Chondrocyte (in vitro differentiated cells): ENCODE data around the gene ZFYVE27. TPM values are rescaled to one million over a fixed set of nuclear protein-coding genes. Genes with fewer than 3 reads are reported as not detected.

ENCODE experiments used
- DNase-seq: peaks from one replicate; pipeline ENCODE4 v3.0.0; 2021; ENCODE audit warnings: mixed read lengths, low spot score
- H3K27ac Mint-ChIP-seq: one replicate; pipeline ENCODE4 v1.8.0; 2021; ENCODE audit warnings: mild to moderate bottlenecking, moderate library complexity, mixed read lengths; ENCODE audit not compliant: unreplicated experiment
- H3K27me3 Mint-ChIP-seq: 2 replicates; pipeline ENCODE4 v1.8.0; 2021; ENCODE audit warnings: low read depth, mixed read lengths
- H3K36me3 Mint-ChIP-seq: 2 replicates; pipeline ENCODE4 v1.8.0; 2021; ENCODE audit warnings: low read depth, mixed read lengths
- H3K4me1 Mint-ChIP-seq: 2 replicates; pipeline ENCODE4 v1.8.0; 2021; ENCODE audit warnings: low read depth, mild to moderate bottlenecking, mixed read lengths
- H3K4me3 Mint-ChIP-seq: one replicate; pipeline ENCODE4 v1.8.0; 2021; ENCODE audit warnings: mild to moderate bottlenecking, moderate library complexity, mixed read lengths; ENCODE audit not compliant: unreplicated experiment
- H3K9me3 Mint-ChIP-seq: 2 replicates; pipeline ENCODE4 v1.8.0; 2021; ENCODE audit warnings: low read depth, mixed read lengths
- total RNA-seq: library from RNA; stranded (reverse); gene quantifications from 3 replicates; pipeline ENCODE4 v1.2.1, GENCODE V29; 2021
- TF ChIP-seq, protein P1 (sequence below): fragments of 200-600 bp; sonication (generic); IDR thresholded peaks from 2 replicates; pipeline ENCODE4 v1.5.0; 2021; ENCODE audit warnings: antibody characterized with exemption, mild to moderate bottlenecking, moderate library complexity

Gene ZFYVE27
- total RNA-seq, 1 donor from 2014 or later: 16.9 TPM

DNA sequence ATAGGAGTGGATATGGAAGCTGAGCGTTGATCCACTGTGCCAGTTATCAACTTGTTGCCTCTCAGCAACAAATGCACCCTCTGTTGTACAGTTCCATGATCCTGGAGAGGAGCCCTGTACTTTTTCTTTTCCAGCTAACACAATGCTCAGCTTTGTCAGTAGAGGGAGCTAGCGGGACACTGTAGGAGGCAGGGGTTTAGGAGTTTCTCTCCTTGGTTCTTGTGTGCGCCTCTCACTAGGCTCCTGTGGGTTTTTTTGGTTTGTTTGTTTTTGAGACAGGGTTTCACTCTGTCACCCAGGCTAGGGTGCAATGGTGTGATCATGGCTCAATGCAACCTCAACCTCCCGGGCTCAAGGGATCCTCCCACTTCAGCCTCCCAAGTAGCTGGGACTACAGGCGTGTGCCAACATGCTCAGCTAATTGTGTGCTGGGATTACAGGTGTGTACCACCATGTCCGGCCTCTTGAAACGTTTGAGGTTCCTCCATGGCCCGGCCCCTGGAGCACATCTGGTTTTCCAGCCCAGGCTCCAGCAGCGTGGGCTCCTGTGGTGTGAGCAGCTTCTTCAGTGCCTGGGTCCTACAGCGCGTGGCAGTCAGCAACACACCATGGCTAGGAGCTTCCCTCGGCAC is 35.4 kb upstream of the ZFYVE27 start:
- Mint-ChIP-seq H3K4me1 (no peaks in the 10 kb centered on the region), H3K9me3 (no peaks in the 10 kb centered on the region), H3K27me3 (no peaks in the 10 kb centered on the region), H3K27ac (no peak overlapping the region), H3K36me3 (no peaks in the 10 kb centered on the region), H3K4me3 (no peak overlapping the region)
- TF ChIP-seq, protein P1, sequence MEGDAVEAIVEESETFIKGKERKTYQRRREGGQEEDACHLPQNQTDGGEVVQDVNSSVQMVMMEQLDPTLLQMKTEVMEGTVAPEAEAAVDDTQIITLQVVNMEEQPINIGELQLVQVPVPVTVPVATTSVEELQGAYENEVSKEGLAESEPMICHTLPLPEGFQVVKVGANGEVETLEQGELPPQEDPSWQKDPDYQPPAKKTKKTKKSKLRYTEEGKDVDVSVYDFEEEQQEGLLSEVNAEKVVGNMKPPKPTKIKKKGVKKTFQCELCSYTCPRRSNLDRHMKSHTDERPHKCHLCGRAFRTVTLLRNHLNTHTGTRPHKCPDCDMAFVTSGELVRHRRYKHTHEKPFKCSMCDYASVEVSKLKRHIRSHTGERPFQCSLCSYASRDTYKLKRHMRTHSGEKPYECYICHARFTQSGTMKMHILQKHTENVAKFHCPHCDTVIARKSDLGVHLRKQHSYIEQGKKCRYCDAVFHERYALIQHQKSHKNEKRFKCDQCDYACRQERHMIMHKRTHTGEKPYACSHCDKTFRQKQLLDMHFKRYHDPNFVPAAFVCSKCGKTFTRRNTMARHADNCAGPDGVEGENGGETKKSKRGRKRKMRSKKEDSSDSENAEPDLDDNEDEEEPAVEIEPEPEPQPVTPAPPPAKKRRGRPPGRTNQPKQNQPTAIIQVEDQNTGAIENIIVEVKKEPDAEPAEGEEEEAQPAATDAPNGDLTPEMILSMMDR: peak; percentile 93
- peak; percentile 40 for DNase-seq

DNA sequence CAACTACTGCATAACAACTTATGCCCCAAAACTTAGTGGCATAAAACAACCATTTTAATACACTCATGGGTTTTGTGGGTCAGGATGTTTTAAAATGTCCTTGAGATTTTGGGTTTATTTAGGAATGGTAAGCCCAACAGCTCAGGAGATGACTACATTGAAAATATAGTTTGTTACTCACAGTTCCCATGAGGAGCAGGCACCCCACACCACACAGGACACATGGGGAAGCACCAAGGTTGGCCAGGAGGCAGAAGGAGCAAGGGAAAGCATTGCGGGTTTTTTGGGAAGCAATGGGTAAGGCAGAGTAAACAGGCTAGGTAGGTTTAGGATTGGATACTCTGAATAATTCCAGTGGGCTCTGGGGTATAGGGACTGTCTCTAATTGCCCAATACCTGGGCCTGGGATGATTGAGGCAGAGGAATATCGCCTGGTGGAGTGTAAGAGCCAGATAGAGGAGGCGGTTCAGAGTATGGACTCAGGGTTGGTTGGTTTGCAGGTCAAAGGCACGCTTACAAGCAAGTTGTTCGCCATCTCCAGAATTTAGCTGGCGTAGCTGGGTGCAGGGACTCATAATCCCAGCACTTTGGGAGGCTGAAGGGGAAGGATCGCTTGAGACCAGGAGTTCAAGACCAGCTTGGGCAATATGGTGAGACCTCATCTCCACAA is 33.4 kb upstream of the ZFYVE27 start:
- no peaks in the 10 kb centered on the region for H3K9me3 Mint-ChIP-seq
- no peaks in the 10 kb centered on the region for H3K36me3 Mint-ChIP-seq
- H3K4me1 Mint-ChIP-seq: peaks cover 7% of the 10 kb centered on the region
- no peak overlapping the region for H3K27ac Mint-ChIP-seq
- H3K4me3 Mint-ChIP-seq: no peak overlapping the region
- TF ChIP-seq, protein P1: no peak
- DNase-seq: peak; percentile 17
- H3K27me3 Mint-ChIP-seq: no peaks in the 10 kb centered on the region

DNA sequence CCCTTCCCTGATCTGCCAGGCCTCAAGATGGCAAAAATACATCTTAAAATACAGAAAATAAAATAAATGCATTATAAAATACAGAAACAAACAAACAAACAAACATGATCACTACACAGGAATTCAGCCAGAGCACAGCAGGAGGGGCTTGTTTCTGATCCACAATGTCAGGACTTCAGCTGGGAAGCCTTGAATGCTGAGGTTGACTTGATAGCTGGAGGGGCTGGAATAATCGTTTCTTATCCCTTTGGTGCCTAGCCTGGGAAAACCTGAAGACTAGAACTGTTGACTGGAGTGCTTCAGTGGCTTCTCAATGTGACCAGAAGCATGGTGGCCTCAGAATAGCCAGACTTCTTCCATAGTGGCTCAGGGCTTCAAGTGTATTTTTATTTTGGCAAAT is 32.6 kb upstream of the ZFYVE27 start:
- Mint-ChIP-seq H3K27me3 (no peaks in the 10 kb centered on the region), H3K27ac (no peak overlapping the region), H3K36me3 (no peaks in the 10 kb centered on the region), H3K4me1 (peaks cover 13% of the 10 kb centered on the region), H3K9me3 (peaks cover 2% of the 10 kb centered on the region), H3K4me3 (no peak overlapping the region)
- DNase-seq: no peak
- TF ChIP-seq, protein P1: no peak

DNA sequence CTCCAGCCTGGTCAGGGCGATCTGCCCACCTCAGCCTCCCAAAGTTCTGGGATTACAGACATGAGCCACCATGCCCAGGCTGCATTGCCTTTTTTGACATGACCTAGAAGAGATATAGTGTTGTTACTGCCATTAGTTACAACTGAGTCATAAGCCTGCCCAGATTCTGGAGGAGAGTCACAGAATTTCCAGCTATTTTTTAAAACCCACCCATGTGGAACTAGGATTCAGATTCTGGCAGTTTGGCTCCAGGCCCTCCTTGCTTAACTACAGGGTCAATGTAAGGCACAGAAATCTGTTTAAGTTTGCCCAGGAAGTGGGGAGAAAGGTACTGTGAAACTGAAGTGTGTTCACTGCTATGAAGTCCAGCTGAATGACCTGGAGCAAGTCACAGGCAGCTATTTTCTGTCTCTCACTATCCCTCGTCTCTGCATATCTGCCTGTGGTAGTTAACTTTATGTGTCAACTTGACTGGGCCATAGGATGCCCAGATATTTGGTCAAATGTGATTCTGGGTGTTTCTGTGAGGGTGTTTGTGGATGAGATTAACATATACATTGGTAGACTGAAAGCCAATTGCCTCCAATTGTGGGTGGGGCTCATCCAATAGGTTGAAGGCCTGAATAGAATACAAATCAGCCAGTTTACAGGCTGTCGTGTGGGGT is 31.8 kb upstream of the ZFYVE27 start:
- TF ChIP-seq, protein P1: no peak
- H3K4me3 Mint-ChIP-seq: no peak overlapping the region
- no peaks in the 10 kb centered on the region for H3K36me3 Mint-ChIP-seq
- no peak for DNase-seq
- H3K27ac Mint-ChIP-seq: no peak overlapping the region
- H3K9me3 Mint-ChIP-seq: peaks cover 2% of the 10 kb centered on the region
- H3K27me3 Mint-ChIP-seq: no peaks in the 10 kb centered on the region
- H3K4me1 Mint-ChIP-seq: peaks cover 21% of the 10 kb centered on the region

DNA sequence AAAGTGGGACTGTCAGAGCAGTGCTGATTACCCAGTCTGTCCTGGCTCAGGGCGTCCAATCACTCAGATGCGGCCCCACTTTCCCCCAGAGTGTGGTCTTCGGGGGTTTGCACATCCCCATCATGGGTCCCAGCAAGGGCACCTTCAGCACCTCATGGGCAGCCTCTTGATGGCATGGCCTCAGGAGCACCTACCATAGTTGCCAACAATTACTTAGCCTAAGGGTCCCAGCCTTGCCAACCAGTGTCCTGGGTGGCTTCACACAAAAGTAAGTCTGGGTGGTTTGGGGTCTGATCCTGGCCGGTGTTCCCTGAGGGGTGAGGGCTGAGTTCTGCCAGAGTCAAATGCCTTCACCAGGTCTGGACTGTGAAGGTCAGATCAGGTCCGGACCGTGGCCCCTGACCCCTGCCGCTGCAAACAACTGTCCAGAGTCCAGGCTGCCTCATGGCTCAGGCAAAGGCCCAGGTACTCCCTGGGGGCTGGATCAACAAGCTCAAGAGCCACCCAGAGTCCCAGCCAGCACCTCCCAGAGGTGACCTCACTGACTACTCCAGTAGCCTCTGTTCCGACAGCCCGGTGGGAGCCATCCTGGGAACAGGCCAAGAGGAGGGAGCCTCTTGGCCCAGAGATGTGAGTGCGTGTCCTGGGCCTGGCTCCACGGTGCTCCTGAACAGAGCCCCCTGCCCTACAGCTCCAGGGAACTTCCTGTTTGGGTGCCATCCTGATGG is 29.6 kb upstream of the ZFYVE27 start:
- Mint-ChIP-seq H3K4me3 (no peak overlapping the region), H3K9me3 (peaks cover 2% of the 10 kb centered on the region), H3K27ac (no peak overlapping the region), H3K27me3 (no peaks in the 10 kb centered on the region), H3K36me3 (no peaks in the 10 kb centered on the region), H3K4me1 (peaks cover 30% of the 10 kb centered on the region)
- TF ChIP-seq, protein P1: no peak
- peak; percentile 81 for DNase-seq
